HEK293 (cell line): ENCODE measurements around the gene XKR7.

Source experiments
- CTCF ChIA-PET: fragments of 350-600 bp; formaldehyde crosslinking; extraction: SDS; loops from one replicate; lab custom pipeline; 2021; ENCODE audit warnings: antibody characterized with exemption; lab: Yijun Ruan, JAX
- POLR2A ChIA-PET: fragments of 300-600 bp; formaldehyde crosslinking; extraction: SDS; loops from one replicate; lab custom pipeline; 2020; ENCODE audit warnings: antibody characterized with exemption, inconsistent platforms; lab: Yijun Ruan, JAX
- H3K27ac ChIP-seq: fragments of 200-500 bp; sonication (Bioruptor generic); 2 replicates; pipeline ENCODE4 v1.5.1; 2014; ENCODE audit warnings: low read depth, low read length, control low read depth, inconsistent platforms; ENCODE audit errors: extremely low read depth
- H3K36me3 ChIP-seq, 2 experiments: fragments of 200-500 bp in 1 of 2; sonication (Bioruptor generic) in 1 of 2; 1 replicate in 1 of 2; 2 replicates in 1 of 2; pipeline ENCODE4 v1.5.1; 2014 to 2017; ENCODE audit warnings: inconsistent platforms in 2 of 2, low read length in 2 of 2; ENCODE audit not compliant: control insufficient read depth in 2 of 2, insufficient read depth in 1 of 2
- H3K4me1 ChIP-seq: fragments of 200-500 bp; sonication (Bioruptor generic); 2 replicates; pipeline ENCODE4 v1.5.1; 2014; ENCODE audit warnings: mild to moderate bottlenecking, low read length, inconsistent platforms; ENCODE audit not compliant: control insufficient read depth, insufficient read depth
- H3K4me3 ChIP-seq: 2 replicates; pipeline ENCODE4 v1.5.1; 2011; ENCODE audit warnings: low read depth, mild to moderate bottlenecking, control low read depth, low read length, moderate library complexity
- H3K9me3 ChIP-seq: fragments of 200-500 bp; sonication (Bioruptor generic); 2 replicates; pipeline ENCODE4 v1.5.1; 2014; ENCODE audit warnings: low read depth, low read length, inconsistent platforms; ENCODE audit not compliant: control insufficient read depth, insufficient read depth
- EGR2 ChIP-seq: fragments of 450-650 bp; formaldehyde crosslinking; IDR thresholded peaks from 2 replicates; pipeline ENCODE4 v1.5.1; 2016; ENCODE audit warnings: low read depth, missing biosample characterization, missing genetic modification characterization
- GLI2 ChIP-seq: fragments of 450-650 bp; formaldehyde crosslinking; IDR thresholded peaks from 2 replicates; pipeline ENCODE4; 2017; ENCODE audit warnings: missing biosample characterization, missing genetic modification characterization, low read depth, borderline replicate concordance
- ZBTB49 ChIP-seq: fragments of 450-650 bp; formaldehyde crosslinking; IDR thresholded peaks from 2 replicates; pipeline ENCODE4 v1.5.1; 2016; ENCODE audit warnings: missing biosample characterization, missing genetic modification characterization, low read depth
- ZNF155 ChIP-seq: fragments of 450-650 bp; formaldehyde crosslinking; IDR thresholded peaks from 2 replicates; pipeline ENCODE4 v1.5.1; 2016; ENCODE audit warnings: missing biosample characterization, missing genetic modification characterization
- ZNF174 ChIP-seq: fragments of 450-650 bp; formaldehyde crosslinking; IDR thresholded peaks from 2 replicates; pipeline ENCODE4 v1.5.0; 2017; ENCODE audit warnings: missing biosample characterization, mild to moderate bottlenecking, missing genetic modification characterization
- ZNF335 ChIP-seq: fragments of 450-650 bp; formaldehyde crosslinking; conservative IDR thresholded peaks from 2 replicates; pipeline ENCODE4 v1.5.1; 2016; ENCODE audit warnings: missing biosample characterization, missing genetic modification characterization
- ZNF560 ChIP-seq: fragments of 450-650 bp; formaldehyde crosslinking; IDR thresholded peaks from 2 replicates; pipeline ENCODE4 v1.5.1; 2017; ENCODE audit warnings: missing biosample characterization, missing genetic modification characterization, borderline replicate concordance
- ZNF585B ChIP-seq: fragments of 450-650 bp; formaldehyde crosslinking; IDR thresholded peaks from 2 replicates; pipeline ENCODE4 v1.5.1; 2016; ENCODE audit warnings: missing biosample characterization, missing genetic modification characterization
- ZNF626 ChIP-seq: fragments of 450-650 bp; sonication (Bioruptor Pico); formaldehyde crosslinking; IDR thresholded peaks from 2 replicates; pipeline ENCODE4 v1.5.1; 2018; ENCODE audit warnings: missing biosample characterization, missing genetic modification characterization, inconsistent platforms
- ZNF830 ChIP-seq: fragments of 450-650 bp; IDR thresholded peaks from 2 replicates; pipeline ENCODE4 v1.5.0; 2018; ENCODE audit warnings: missing biosample characterization, missing genetic modification characterization, low read depth, mild to moderate bottlenecking, moderate library complexity
- TF ChIP-seq, protein P1 (sequence below): fragments of 450-650 bp; formaldehyde crosslinking; IDR thresholded peaks from 2 replicates; pipeline ENCODE4 v1.5.1; 2016; ENCODE audit warnings: missing biosample characterization, missing genetic modification characterization
- TF ChIP-seq, protein P2 (sequence below): fragments of 450-650 bp; formaldehyde crosslinking; IDR thresholded peaks from 2 replicates; pipeline ENCODE4 v1.5.1; 2016; ENCODE audit warnings: missing biosample characterization, missing genetic modification characterization
- TF ChIP-seq, protein P3 (sequence below): fragments of 450-650 bp; formaldehyde crosslinking; IDR thresholded peaks from 2 replicates; pipeline ENCODE4 v1.5.1; 2017; ENCODE audit warnings: missing biosample characterization, missing genetic modification characterization
- TF ChIP-seq, protein P4 (sequence below): fragments of 450-650 bp; formaldehyde crosslinking; IDR thresholded peaks from 2 replicates; pipeline ENCODE4 v1.5.1; 2016; ENCODE audit warnings: missing biosample characterization, missing genetic modification characterization

Gene XKR7

DNA sequence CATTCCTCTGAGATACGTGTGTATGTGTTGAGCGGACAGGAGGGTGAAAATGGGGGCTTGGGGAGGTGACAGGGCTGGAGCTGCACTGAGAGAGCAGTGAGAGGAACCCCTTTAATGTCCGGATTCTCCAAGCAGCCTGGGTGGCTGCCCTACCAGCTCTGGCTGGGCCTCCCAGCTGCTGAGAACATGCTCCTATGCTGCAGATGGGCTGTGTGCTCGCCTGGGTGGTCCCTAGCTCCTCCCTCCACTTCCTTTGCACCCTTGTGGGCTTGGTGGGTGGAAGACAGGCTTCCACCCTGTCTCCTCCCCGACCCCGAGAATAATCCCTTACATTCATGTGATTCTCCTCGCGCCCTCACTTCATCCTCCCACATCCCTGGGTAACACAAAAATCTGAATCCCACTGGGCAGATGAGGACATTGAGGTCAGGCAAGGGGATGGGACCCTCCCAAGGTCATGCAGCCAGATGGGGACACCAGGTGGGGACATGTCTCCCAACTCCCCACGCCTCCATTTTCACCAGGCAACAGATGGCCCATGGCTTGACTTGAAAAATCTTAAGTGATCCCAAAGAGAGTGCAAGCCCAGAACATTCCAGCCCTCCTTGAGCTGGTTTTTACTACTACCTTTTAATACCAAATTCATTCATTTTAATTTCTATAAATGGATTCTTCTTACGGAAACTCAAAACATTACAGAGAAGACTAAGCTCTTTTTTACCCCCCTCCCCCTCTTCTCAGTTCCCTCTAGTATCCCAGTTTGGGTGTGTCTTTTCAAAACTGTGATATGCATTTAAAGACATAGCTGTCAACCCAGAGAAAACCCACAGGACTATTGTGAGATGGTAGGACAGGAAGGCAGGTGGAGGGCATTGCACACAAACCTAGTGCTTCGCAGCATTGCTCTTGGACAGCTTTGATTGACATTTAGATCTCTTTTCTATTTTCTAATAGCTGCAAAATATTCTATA lies 11.1 kb upstream of the XKR7 start:
- Histone ChIP-seq H3K36me3 (no peaks in the 10 kb centered on the region), H3K9me3 (no peaks in the 10 kb centered on the region), H3K27ac (no peak overlapping the region), H3K4me1 (no peaks in the 10 kb centered on the region), H3K4me3 (no peak overlapping the region)
- ChIA-PET CTCF (interaction anchor here (0.7 to 1.9 kb wide), 4 partner anchors 50 to 134 kb away, joined by 3 to 12 read pairs (median 3); no protein-coding TSS in a partner anchor), POLR2A (interaction anchor here (0.6 kb wide), 1 partner anchor 61 kb away, joined by 3 read pairs; no protein-coding TSS in a partner anchor)
- no peak for TF ChIP-seq ZNF626 (tag by site-specific recombination)
- TF ChIP-seq, protein P1, sequence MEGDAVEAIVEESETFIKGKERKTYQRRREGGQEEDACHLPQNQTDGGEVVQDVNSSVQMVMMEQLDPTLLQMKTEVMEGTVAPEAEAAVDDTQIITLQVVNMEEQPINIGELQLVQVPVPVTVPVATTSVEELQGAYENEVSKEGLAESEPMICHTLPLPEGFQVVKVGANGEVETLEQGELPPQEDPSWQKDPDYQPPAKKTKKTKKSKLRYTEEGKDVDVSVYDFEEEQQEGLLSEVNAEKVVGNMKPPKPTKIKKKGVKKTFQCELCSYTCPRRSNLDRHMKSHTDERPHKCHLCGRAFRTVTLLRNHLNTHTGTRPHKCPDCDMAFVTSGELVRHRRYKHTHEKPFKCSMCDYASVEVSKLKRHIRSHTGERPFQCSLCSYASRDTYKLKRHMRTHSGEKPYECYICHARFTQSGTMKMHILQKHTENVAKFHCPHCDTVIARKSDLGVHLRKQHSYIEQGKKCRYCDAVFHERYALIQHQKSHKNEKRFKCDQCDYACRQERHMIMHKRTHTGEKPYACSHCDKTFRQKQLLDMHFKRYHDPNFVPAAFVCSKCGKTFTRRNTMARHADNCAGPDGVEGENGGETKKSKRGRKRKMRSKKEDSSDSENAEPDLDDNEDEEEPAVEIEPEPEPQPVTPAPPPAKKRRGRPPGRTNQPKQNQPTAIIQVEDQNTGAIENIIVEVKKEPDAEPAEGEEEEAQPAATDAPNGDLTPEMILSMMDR (tag by site-specific recombination), result no peak
- no peak for TF ChIP-seq ZBTB49
- TF ChIP-seq, protein P2, sequence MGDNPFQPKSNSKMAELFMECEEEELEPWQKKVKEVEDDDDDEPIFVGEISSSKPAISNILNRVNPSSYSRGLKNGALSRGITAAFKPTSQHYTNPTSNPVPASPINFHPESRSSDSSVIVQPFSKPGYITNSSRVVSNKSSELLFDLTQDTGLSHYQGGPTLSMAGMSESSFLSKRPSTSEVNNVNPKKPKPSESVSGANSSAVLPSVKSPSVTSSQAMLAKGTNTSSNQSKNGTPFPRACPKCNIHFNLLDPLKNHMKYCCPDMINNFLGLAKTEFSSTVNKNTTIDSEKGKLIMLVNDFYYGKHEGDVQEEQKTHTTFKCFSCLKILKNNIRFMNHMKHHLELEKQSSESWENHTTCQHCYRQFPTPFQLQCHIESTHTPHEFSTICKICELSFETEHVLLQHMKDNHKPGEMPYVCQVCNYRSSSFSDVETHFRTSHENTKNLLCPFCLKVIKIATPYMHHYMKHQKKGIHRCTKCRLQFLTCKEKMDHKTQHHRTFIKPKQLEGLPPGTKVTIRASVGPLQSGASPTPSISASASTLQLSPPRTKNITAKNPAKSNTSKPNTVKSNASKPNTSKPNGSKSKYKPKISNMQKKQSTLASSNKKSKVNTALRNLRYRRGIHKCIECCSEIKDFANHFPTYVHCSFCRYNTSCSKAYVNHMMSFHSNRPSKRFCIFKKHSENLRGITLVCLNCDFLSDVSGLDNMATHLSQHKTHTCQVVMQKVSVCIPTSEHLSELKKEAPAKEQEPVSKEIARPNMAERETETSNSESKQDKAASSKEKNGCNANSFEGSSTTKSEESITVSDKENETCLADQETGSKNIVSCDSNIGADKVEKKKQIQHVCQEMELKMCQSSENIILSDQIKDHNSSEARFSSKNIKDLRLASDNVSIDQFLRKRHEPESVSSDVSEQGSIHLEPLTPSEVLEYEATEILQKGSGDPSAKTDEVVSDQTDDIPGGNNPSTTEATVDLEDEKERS (tag by site-specific recombination), result no peak
- TF ChIP-seq ZNF155 (tag by site-specific recombination), result no peak
- no peak for TF ChIP-seq EGR2
- no peak for TF ChIP-seq GLI2 (tag by site-specific recombination)
- no peak for TF ChIP-seq ZNF174
- TF ChIP-seq ZNF830 (tag by site-specific recombination), result no peak
- no peak for TF ChIP-seq ZNF560
- no peak for TF ChIP-seq ZNF585B (tag by site-specific recombination)
- no peak for TF ChIP-seq ZNF335
- TF ChIP-seq, protein P3, sequence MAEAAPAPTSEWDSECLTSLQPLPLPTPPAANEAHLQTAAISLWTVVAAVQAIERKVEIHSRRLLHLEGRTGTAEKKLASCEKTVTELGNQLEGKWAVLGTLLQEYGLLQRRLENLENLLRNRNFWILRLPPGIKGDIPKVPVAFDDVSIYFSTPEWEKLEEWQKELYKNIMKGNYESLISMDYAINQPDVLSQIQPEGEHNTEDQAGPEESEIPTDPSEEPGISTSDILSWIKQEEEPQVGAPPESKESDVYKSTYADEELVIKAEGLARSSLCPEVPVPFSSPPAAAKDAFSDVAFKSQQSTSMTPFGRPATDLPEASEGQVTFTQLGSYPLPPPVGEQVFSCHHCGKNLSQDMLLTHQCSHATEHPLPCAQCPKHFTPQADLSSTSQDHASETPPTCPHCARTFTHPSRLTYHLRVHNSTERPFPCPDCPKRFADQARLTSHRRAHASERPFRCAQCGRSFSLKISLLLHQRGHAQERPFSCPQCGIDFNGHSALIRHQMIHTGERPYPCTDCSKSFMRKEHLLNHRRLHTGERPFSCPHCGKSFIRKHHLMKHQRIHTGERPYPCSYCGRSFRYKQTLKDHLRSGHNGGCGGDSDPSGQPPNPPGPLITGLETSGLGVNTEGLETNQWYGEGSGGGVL, result no peak
- TF ChIP-seq, protein P4, sequence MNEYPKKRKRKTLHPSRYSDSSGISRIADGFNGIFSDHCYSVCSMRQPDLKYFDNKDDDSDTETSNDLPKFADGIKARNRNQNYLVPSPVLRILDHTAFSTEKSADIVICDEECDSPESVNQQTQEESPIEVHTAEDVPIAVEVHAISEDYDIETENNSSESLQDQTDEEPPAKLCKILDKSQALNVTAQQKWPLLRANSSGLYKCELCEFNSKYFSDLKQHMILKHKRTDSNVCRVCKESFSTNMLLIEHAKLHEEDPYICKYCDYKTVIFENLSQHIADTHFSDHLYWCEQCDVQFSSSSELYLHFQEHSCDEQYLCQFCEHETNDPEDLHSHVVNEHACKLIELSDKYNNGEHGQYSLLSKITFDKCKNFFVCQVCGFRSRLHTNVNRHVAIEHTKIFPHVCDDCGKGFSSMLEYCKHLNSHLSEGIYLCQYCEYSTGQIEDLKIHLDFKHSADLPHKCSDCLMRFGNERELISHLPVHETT (tag by site-specific recombination), result no peak
